ENCODE measurements around the gene CCL8.

The CCL8 gene

DNA sequence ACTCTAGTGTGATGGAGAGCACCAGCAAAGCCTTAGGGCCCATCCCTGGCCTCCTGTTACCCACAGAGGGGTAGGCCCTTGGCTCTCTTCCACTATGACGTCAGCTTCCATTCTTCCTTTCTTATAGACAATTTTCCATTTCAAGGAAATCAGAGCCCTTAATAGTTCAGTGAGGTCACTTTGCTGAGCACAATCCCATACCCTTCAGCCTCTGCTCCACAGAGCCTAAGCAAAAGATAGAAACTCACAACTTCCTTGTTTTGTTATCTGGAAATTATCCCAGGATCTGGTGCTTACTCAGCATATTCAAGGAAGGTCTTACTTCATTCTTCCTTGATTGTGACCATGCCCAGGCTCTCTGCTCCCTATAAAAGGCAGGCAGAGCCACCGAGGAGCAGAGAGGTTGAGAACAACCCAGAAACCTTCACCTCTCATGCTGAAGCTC, at the start of gene CCL8:
TSS of gene CCL8 (plus strand) at position 397 of the 445 bp plus-strand sequence. CDS start 67 bp downstream, outside the sequence.
- DNase-seq = no peak

DNA sequence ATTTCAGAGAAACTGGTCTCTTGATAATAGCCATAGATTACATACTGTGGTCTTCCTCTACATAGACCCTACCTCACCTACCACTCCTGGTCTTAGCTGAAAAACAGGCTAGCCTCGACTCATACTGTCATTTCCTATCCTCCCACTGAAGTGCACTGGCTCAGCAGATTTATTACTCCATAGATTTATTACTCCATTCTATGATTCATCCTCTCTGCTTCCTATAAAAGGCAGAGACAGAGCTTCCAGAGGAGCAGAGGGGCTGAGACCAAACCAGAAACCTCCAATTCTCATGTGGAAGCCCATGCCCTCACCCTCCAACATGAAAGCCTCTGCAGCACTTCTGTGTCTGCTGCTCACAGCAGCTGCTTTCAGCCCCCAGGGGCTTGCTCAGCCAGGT, 49.3 kb upstream of the CCL8 start, which contains the start of gene CCL7:
TSS of gene CCL7 (plus strand) at position 253 of the 400 bp plus-strand sequence. CDS start at position 323, 70 bp downstream.
- no peak for DNase-seq

DNA sequence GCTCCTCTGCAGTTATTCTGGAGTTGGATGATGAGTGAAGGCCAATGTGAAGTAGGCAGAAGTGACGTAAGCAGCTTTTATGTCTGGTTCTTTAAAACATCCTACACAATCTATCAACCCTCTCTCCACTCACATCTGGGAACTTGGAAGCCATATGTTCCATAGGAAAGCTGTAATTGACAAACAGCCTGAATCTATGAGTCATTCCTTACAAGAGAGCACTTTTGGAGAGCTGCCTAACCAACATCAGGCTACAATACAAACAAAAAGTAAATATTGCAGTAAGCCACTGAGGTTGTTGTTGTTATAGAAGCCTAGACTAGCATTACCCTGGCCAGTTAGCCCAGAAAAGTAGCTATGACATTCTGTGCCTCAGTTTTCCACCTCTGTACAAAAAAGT, 43.4 kb upstream of the CCL8 start:
- no peak for DNase-seq

DNA sequence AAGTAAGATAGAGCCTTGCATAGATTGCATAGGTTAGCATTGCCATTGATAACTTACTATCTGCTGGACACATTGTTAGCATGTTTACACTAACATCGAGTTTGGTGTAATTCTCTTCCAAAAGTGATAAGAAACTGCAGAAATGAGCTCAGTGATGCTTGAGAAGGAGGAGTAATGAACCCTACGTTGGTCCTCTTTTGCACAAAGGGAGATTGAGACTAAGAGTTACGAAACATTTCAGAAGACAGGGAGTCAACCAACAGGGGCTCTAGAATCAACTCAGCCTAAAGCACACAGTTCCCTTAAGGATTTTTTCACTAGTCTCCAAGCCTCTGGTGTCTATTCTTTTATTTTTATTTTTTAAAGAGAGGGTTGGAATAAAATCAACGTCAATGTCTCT, 42.4 kb upstream of the CCL8 start:
- no peak for DNase-seq

DNA sequence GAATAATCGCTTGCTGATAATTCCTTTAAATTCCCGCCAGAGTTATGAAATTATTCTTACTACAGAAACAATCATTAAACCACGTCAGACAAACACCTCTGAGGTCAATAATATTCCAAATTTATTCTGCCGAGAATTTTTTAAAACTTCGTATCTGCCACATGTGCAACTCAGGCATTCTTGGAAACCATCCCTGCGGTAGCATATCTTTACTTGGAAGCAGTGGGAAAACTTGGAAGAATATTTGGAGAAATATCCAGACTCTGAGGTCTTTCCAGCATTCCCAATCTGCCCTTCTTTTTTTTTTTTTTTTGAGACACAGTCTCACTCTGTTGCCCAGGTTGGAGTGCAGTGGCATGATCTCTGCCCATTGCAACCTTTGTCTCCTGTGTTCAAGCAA, 35.7 kb upstream of the CCL8 start:
- no peak for DNase-seq

DNA sequence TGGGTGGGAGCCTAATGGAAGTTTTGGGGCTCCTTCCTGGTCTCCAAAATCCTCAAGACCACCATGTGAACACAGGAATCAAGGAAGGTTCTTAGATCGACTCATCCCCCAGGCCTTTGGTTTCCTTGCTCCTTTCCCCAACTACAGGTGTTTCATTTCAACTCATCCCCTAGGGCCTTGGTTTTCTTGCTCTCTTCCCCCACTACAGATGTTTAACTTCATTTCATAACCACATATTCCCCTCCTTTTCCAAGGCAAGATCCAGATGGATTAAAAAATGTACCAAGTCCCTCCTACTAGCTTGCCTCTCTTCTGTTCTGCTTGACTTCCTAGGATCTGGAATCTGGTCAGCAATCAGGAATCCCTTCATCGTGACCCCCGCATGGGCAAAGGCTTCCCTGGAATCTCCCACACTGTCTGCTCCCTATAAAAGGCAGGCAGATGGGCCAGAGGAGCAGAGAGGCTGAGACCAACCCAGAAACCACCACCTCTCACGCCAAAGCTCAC, 33.9 kb upstream of the CCL8 start, which contains the start of gene CCL11:
TSS of gene CCL11 (plus strand) at position 457 of the 507 bp plus-strand sequence. CDS start 67 bp downstream, outside the sequence.
- no peak for DNase-seq

DNA sequence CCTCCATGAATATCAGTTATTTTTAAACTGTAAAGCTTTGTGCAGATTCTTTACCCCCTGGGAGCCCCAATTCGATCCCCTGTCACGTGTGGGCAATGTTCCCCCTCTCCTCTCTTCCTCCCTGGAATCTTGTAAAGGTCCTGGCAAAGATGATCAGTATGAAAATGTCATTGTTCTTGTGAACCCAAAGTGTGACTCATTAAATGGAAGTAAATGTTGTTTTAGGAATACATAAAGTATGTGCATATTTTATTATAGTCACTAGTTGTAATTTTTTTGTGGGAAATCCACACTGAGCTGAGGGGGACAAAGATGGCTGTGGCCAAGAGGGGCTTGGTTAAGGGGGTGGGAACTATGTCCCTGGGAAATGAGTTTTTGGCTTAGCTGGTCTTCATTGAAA, 31.4 kb upstream of the CCL8 start:
- DNase-seq = no peak

DNA sequence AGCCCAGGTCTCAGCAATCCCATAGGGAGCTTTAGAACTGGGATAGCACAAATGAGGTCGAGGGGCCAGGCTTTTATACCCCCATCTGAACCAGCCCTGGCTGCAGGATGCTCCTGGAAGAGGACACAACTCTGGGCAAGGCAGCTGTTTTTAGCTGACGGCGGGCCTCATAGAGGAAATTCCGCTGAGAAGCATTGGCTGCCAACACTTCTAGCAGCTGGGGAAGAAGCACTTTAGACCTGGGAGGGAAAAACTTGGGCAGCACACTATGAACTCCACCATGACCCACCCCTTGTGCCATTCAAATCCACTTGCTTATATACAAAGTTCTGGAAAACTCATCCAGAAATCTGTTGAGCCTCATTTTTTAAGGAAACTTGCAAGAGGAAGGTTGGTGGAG, 28.6 kb upstream of the CCL8 start:
- no peak for DNase-seq

DNA sequence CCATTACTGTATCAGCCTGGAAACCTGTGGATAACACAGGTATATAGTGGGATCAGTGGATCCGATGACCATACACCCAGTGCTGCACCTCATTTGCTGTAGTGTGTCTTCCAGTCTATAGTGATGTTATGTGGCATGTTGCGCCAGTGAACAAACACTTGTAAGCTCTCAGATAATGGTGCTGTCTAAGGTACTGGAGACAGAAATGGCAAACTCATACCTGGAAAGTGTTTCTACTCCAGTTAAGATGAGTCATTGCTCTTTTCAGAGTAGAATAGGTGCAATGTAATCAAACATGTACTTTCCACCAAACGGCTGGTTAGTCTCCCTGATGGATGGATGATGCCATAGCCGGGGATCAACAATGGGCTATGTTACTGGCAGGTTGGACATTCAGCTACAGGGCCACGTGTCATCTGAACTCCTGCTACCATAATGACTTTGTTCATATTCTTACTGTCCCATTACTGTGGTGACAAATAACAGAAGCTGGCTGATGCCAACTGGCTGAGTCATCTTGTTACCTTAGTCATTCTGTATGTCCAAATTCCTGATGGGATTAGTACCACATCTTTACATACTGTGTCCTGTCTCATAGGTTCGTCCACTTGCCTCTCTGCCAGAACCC, 27.4 kb upstream of the CCL8 start:
- DNase-seq = no peak

DNA sequence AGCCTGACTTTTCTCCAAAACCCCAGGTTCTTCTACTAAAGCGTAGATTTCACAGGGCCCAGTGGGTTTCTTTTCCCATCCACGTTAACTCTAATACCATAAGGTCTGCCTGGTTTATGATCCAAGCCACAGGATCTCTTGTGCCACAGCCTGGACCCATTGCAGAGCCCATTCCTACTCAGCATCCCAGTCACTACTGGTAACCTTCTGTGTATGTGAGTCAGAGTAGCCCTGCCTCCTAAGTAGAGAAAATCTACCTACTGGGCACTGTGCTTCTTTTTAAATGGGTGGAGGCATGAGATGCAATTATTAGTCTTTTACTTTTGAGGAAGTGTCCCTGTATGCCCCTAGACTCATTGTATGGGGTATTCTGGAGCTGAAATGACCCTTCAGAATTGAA, 20.2 kb upstream of the CCL8 start:
- no peak for DNase-seq

DNA sequence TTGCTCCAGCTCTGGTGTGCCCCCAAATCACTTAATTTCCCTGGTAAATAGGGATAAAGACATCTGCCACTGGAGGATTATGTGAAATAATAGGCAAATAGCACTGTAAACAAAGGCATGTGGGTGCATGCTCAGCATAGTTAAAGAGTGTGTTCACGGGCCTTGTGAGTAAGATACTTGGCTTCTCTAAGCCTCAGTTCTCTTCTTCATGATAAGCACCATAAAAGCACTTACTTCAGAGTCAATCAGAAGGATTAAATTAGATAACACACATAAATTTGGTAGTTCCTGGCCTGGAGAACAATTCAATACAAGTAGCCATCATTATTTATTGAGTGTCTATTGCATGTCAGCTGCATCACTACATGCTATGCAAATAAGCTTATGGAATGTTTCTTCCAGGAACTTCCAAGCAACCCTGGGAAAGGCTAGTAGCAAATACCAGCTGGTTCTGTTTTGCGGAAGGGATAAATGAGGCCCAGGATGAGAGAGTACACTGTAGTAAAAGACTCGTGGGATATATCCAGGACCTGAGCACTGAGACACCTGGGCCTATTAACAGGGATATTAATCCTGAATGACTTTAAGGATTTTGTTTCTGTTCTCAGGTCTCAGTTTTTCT, 19.2 kb upstream of the CCL8 start:
- DNase-seq = no peak

DNA sequence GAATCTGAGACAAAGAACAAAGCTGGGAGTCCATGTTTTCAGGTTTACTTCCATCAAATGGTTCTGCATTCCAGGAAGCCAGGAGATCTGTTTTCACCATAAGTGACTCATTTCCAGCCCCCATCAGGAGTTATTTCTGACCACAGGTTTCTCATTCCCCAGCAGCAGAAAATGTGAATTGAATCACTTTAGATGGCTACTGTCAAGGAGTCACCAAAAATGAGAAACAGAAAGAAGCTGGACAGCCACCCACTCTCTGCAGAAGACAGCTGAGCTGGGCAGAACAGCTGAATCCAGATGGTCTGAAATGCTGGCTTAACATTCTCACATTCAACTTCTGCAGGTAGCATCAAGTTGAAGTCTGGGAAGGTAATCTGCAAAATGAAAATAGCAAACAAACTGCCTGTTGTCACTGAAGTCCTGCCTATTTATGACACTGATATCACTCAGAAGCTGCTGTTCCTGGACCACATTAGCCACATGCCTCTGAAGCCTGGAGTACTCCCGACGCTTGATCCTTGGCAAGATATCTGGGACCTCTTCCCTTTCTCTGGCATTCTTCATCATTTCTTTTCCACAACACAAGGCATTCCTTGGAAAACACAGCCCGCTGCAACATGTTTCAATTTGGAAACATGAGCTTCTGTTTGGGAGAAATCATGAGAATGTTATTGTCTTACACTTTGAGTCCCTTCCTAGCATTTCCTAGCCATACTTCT, 18.4 kb upstream of the CCL8 start:
- DNase-seq = no peak

DNA sequence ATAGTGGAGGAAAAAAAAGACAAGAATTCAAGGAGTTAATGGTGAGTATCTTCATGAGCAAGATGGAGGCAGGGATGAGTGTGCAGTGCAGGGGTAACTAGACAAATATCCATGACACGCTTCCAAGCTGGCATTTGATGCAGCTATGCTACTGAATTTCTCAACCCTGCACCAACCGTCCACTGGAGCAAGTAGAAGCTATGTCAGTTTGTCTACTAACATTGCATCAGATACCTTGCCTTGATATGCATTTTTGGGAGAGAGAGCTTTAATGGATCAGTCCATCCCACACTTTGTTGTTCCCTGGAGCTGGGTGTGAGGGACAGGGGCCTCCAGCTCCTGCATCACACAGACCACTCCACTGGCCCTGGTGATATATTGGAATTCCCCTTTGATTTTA, 17.2 kb upstream of the CCL8 start:
- no peak for DNase-seq

DNA sequence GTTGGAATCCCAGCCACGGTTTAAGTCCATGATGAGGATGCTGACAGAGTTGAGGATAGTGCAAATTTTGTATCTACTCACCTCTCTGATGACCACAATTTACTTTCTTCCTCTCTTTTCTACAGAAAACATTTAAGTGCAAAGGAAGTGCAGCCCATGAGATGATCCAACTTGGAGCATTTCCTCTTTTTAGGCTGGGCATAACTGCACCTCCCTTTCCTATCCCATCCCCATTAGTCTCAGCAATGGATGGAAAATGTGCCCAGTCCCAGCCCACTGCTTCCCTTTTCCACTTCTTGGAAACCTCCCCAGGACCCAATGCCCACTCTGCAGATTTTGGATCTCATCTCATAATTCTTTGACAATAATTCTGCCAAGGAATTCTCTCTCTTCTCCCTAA, 16.6 kb upstream of the CCL8 start:
- no peak for DNase-seq

DNA sequence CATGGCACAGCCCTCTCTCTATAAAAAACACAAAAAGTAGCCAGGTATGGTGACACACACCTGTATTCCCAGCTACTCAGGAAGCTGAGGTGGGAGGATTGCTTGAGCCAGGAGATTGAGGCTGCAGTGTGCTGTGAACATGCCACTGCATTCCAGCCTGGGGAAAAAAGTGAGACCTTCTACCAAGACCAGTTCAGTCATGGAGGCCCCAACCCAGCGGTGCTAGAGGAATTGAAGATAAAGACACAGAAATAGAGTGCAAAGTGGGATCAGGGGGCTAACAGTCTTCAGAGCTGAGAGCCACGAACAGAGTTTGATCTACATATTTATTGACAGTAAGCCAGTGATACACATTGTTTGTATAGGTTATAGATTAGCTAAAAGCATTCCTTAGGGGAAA, 15.6 kb upstream of the CCL8 start:
- DNase-seq = no peak

DNA sequence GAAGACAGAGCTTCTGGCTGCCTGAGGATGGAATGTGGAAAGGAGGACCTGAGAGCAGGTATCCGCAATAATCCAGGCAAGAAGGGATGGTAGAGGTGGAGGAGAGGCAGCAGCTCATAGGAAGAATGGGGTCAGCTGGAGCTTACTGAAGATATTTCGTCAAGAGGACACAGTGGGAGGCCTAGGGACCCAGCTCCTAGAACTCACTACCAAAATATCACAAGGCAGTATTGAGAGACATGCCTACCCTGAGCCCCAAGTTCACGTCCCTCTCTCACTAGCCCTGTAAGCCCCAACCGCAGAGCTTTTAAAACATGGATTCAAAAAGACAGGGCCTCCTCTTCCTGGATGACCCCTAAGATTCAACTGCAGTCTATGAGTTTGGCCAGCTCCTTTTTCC, 14.2 kb upstream of the CCL8 start:
- DNase-seq = no peak

DNA sequence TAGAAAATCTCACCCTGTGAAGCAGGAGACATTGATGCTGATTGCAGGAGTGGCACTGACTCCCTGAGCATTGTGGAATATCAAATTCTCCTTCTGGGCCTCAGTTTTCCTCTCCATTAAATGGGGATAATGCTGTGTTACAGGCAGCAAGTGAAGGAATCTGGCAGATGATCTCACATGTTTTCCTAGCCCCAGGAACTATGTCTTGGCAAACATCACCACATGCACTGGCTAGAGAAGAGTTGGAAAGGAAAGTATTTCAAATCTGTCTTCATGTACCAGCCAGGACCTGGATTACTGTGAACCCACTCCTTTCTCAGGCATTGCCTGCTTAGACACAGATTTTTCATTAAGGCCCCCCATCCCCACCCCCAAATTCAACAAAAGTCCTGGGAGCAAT, 13.6 kb upstream of the CCL8 start:
- no peak for DNase-seq

DNA sequence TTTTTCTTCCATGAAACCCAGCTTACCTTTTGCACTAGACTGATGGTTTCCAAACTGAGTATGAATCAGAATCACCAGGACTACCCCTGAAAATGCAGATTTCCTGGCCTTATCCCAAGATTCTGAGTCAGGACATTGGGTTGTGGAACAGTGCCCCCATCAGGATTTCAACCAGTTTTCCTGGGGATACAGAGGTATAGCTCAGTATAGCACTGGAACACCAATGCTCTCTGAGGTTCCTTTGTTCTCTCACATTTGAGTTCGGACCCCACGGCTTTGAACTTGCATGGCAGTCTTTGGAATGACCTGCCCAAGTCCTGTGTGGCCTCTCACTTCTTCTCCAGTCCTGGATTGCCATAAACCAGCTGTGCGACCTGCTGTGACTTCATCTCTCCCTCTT, 12.8 kb upstream of the CCL8 start:
- DNase-seq = no peak

DNA sequence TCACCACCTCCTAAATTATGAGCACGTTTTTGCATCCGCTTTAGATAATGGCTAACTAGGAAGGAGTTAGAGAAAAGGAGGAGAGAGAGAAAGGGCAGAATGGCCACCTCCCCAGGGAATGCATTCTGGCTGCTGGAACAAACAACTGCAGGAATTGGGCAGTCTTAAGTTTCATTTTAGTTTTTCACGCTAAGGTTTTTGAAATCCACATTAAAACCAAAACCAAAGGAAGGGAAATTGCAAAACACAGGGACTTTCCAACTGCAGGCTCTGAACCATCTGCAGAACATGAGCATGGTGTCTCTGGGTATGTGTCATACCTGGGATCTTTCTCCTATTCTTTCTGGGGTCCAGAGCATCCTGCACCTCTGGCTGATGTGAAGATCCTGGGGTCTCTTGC, 12.1 kb upstream of the CCL8 start:
- no peak for DNase-seq

DNA sequence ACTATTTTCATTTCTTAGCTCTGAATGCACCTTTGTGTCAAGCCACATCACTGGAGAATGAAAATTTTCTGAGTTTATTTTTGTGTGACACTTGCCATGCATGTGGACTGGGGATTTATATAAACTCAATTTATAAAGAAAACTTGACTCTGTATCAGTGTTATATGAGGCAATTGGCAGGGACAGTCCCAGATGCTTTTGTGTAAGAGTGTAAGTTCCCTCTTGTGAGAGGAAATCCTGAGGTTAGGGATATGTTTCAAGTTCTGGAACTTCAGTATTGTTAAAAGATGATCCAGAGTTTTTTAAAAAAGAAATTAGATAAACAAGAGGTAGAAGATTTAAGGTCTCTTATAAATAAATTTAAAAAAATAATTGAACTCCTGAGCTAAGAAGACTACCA, 10.9 kb upstream of the CCL8 start:
- DNase-seq = no peak

DNA sequence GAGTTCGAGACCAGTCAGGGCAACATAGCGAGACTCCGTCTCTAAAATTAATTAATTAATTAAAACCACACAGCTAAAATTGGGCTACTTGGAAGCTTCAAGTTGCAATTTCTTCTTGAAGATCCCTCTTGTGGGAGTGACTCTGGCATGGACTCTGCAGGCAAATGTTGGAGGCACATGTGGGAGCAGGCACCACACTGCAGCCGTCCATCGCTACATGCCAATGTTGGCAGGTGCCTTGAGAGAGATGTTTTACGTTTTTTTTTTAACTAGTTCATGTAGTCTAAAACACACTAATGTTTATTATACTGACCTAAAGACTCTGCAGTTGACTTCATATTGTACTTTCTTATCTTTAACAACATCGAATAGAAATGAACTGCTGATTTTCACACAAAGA, 7.9 kb upstream of the CCL8 start:
- no peak for DNase-seq

DNA sequence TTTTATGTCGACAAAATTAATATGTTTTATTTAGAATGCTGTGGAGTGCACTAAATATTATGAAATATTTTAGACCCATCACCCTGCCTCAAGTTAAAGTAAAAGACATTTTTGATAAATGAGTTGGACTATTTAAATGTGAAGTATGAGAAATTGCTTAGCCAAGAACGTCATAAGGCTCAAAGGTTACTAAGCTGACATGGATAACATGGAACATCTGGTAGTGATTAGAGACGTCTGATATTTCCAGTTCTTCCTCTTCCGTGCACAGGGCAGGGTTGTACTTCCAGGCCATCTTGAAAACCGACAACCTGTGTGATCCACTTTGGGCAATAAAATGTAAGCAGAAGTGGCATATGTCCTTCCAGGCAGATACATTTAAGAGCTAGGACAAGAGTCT, 7.2 kb upstream of the CCL8 start:
- DNase-seq = no peak

DNA sequence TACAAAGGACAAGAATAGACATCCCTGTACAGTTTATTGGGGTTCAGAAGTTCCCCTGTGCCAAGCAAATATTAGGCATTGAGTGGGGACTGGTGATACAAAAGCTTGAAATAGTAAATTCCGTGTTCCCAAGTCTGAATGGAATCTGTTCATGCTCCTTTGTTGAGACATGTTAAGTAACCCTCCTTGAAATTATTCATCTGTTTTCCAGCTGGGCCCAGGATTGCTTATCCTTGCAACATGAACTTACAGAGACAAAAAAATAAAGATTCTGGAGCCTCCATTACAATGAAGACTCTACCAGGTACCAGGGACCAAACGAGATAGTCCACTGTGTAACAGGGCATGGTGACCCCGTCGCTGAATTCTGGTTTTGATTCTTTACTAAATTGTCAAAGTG, 6.1 kb upstream of the CCL8 start:
- DNase-seq = no peak

DNA sequence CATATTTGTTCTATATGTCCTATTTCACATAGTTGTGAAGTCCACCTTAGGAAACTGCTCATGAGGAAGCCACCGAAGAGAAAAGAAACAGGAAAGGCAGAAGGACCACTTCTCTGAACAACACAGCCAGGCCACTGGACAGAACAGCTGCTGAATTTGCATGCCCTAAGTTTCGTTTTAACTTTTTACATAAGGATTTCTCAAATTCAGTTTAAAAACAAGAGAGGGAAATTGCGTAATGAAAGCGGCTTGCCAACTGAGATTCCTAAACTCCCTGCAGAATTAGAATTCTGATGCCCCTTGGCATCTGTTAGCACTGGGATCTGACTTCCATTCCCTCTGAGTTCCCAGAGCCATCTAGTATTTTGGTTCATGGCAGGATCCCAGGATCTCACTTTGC, 5.0 kb upstream of the CCL8 start:
- no peak for DNase-seq
